K562 (cell line): ENCODE data around the gene DHTKD1. TPM values are rescaled to one million over a fixed set of nuclear protein-coding genes. Genes with fewer than 3 reads are reported as not detected.

Source experiments
- ZNF124 ChIP-seq: sonication (generic); formaldehyde crosslinking; IDR thresholded peaks from 2 replicates; pipeline ENCODE4 v1.8.1; 2022; ENCODE audit warnings: missing genetic modification reagents
- polyA plus RNA-seq, 8 experiments: library from polyadenylated mRNA; depleted of rRNA in 4 of 8; stranded (reverse) in 5 of 8; unstranded in 3 of 8; fragments of >200 nt; fragmentation: Nextera tagmentation in 2 of 8; fragmentation: Illumina TruSeq in 1 of 8; extraction: Ambion mirVana in 2 of 8; extraction: Trizol in 1 of 8; gene quantifications; 2 replicates each; pipeline versions ENCODE4 v1.2.1 to v1.2.3, GENCODE V29; 2011 to 2014; ENCODE audit warnings: inconsistent platforms in 1 of 8, missing spikeins in 1 of 8
- total RNA-seq, 7 experiments: library from RNA; depleted of rRNA in 6 of 7; stranded (reverse); fragments of >200 nt in 6 of 7; fragmentation: Illumina TruSeq in 2 of 7; extraction: Trizol in 2 of 7; gene quantifications; 2 replicates each; pipeline versions ENCODE4 v1.2.1 to v1.2.3, GENCODE V29; 2011 to 2021; ENCODE audit warnings: low replicate concordance in 1 of 7
- TF ChIP-seq, protein P1 (sequence below): sonication (generic); formaldehyde crosslinking; IDR thresholded peaks from 2 replicates; pipeline ENCODE4 v1.8.0; 2022; ENCODE audit warnings: mild to moderate bottlenecking, missing genetic modification reagents
- TF ChIP-seq, protein P2 (sequence below): fragments of 250-450 bp; sonication (Bioruptor Pico); IDR thresholded peaks from 2 replicates; pipeline ENCODE4 v1.5.0; 2021; ENCODE audit warnings: mild to moderate bottlenecking, borderline replicate concordance
- TF ChIP-seq, protein P3 (sequence below), 3 experiments: fragments of 200-800 bp in 1 of 3; fragments of 250-450 bp in 1 of 3; fragments of 450-650 bp in 1 of 3; sonication (Bioruptor Pico) in 1 of 3; sonication (Bioruptor generic) in 1 of 3; formaldehyde crosslinking in 1 of 3; IDR thresholded peaks; 2 replicates each; pipeline versions ENCODE4 v1.6.1 to v1.8.0; 2016 to 2022; ENCODE audit warnings: mild to moderate bottlenecking in 2 of 3, missing genetic modification characterization in 2 of 3, missing compliant biosample characterization in 1 of 3, moderate library complexity in 1 of 3

The DHTKD1 gene
- total and polyA plus RNA-seq, 9 of the 15 experiments (the other 6 are each of a cell fraction or from before 2014, with no cell fraction given) = 3.1 to 19.7 (median 6.8) TPM

DNA sequence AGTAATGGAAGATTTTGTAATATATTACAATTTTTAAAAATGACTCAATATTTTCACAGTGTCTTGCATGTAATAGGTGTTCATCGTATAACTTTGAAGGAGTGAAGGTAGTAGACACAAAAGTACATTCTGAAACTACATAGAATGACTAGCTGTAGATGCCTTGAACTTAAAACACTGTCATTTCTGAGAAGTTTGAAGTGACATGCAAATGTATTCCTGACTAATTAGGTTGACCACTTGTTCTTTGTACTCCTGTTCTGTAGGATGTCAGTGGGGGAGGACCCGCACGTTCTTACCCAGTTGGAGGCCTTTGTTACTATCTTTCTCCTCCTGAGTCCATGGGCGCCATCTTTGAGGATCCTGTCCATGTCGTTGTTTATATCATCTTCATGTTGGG, 91.9 kb downstream of the DHTKD1 start (continued):
- TF ChIP-seq, protein P1, sequence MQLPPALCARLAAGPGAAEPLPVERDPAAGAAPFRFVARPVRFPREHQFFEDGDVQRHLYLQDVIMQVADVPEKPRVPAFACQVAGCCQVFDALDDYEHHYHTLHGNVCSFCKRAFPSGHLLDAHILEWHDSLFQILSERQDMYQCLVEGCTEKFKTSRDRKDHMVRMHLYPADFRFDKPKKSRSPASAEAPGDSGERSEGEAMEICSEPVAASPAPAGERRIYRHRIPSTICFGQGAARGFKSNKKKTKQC (CRISPR knock-in tag) = no peak
- TF ChIP-seq, protein P2, sequence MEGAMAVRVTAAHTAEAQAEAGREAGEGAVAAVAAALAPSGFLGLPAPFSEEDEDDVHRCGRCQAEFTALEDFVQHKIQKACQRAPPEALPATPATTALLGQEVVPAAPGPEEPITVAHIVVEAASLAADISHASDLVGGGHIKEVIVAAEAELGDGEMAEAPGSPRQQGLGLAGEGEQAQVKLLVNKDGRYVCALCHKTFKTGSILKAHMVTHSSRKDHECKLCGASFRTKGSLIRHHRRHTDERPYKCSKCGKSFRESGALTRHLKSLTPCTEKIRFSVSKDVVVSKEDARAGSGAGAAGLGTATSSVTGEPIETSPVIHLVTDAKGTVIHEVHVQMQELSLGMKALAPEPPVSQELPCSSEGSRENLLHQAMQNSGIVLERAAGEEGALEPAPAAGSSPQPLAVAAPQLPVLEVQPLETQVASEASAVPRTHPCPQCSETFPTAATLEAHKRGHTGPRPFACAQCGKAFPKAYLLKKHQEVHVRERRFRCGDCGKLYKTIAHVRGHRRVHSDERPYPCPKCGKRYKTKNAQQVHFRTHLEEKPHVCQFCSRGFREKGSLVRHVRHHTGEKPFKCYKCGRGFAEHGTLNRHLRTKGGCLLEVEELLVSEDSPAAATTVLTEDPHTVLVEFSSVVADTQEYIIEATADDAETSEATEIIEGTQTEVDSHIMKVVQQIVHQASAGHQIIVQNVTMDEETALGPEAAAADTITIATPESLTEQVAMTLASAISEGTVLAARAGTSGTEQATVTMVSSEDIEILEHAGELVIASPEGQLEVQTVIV (CRISPR knock-in tag) = no peak
- TF ChIP-seq ZNF124 (CRISPR knock-in tag) = no peak
- TF ChIP-seq, protein P3, sequence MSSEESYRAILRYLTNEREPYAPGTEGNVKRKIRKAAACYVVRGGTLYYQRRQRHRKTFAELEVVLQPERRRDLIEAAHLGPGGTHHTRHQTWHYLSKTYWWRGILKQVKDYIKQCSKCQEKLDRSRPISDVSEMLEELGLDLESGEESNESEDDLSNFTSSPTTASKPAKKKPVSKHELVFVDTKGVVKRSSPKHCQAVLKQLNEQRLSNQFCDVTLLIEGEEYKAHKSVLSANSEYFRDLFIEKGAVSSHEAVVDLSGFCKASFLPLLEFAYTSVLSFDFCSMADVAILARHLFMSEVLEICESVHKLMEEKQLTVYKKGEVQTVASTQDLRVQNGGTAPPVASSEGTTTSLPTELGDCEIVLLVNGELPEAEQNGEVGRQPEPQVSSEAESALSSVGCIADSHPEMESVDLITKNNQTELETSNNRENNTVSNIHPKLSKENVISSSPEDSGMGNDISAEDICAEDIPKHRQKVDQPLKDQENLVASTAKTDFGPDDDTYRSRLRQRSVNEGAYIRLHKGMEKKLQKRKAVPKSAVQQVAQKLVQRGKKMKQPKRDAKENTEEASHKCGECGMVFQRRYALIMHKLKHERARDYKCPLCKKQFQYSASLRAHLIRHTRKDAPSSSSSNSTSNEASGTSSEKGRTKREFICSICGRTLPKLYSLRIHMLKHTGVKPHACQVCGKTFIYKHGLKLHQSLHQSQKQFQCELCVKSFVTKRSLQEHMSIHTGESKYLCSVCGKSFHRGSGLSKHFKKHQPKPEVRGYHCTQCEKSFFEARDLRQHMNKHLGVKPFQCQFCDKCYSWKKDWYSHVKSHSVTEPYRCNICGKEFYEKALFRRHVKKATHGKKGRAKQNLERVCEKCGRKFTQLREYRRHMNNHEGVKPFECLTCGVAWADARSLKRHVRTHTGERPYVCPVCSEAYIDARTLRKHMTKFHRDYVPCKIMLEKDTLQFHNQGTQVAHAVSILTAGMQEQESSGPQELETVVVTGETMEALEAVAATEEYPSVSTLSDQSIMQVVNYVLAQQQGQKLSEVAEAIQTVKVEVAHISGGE (CRISPR knock-in tag; IDR thresholded peaks at IDR 0.05) = no peak
